Measurements from ENCODE around the gene RTN4RL2.
"Not testable (repeated sequence)": the region's sequence is repeated elsewhere in the genome, so short reads cannot be mapped to it uniquely, and the experiment has no call there.

Gene RTN4RL2

GRCh38 chr11:57432714-57433163 lies 27.6 kb upstream of the RTN4RL2 start:
- no peak for DNase-seq (ENCODE audit: low spot score)

GRCh38 chr11:57434640-57435546 lies 25.4 kb upstream of the RTN4RL2 start:
- DNase-seq (ENCODE audit: low spot score), result no peak

GRCh38 chr11:57436031-57436430 lies 24.3 kb upstream of the RTN4RL2 start:
- no peak for DNase-seq (ENCODE audit: low spot score)

- DNase-seq (ENCODE audit: low spot score), result no peak
Observed at GRCh38 chr11:57438345-57439285, 21.7 kb upstream of the RTN4RL2 start.

- DNase-seq (ENCODE audit: low spot score), result no peak
Observed at GRCh38 chr11:57439786-57440185, 20.5 kb upstream of the RTN4RL2 start.

GRCh38 chr11:57440744-57441414 lies 19.4 kb upstream of the RTN4RL2 start:
- no peak for DNase-seq (ENCODE audit: low spot score)

GRCh38 chr11:57444362-57445121 lies 15.8 kb upstream of the RTN4RL2 start:
- peak; percentile 39 for DNase-seq (ENCODE audit: low spot score)

GRCh38 chr11:57445122-57445394 lies 15.3 kb upstream of the RTN4RL2 start:
- DNase-seq (ENCODE audit: low spot score), result not testable (repeated sequence)

GRCh38 chr11:57446055-57446454 lies 14.3 kb upstream of the RTN4RL2 start:
- DNase-seq (ENCODE audit: low spot score), result no peak

- no peak for DNase-seq (ENCODE audit: low spot score)
Observed at GRCh38 chr11:57453543-57454177, 6.7 kb upstream of the RTN4RL2 start.

GRCh38 chr11:57456960-57457642 lies 3.2 kb upstream of the RTN4RL2 start:
- peak; percentile 78 for DNase-seq (ENCODE audit: low spot score)

GRCh38 chr11:57457643-57458023 lies 2.7 kb upstream of the RTN4RL2 start:
- DNase-seq (ENCODE audit: low spot score), result no peak

GRCh38 chr11:57458060-57458409 lies 2.3 kb upstream of the RTN4RL2 start:
- peak; percentile 63 for DNase-seq (ENCODE audit: low spot score)

GRCh38 chr11:57458410-57459163 lies 1.7 kb upstream of the RTN4RL2 start:
- peak; percentile 40 for DNase-seq (ENCODE audit: low spot score)

GRCh38 chr11:57459164-57460021 lies 935 bp upstream of the RTN4RL2 start:
- DNase-seq (ENCODE audit: low spot score), result peak; percentile 45

GRCh38 chr11:57460758-57461749 lies 726 bp downstream of the RTN4RL2 start:
- DNase-seq (ENCODE audit: low spot score), result no peak

- no peak for DNase-seq (ENCODE audit: low spot score)
Observed at GRCh38 chr11:57461841-57462489, 1.6 kb downstream of the RTN4RL2 start.

All from SW480 (cell line).